Activated CD4-positive, CD25-positive, alpha-beta regulatory T cell treated with anti-CD3 and anti-CD28 coated beads, Interleukin-2, amount 50 U/mL, for 72 hours (primary cell): ENCODE data around the gene PTPN1.
"Not testable (repeated sequence)": the region's sequence is repeated elsewhere in the genome, so short reads cannot be mapped to it uniquely, and the experiment has no call there.

Source experiments
- DNase-seq: peaks from one replicate; pipeline ENCODE4 v3.0.0; 2021

Gene PTPN1

DNA sequence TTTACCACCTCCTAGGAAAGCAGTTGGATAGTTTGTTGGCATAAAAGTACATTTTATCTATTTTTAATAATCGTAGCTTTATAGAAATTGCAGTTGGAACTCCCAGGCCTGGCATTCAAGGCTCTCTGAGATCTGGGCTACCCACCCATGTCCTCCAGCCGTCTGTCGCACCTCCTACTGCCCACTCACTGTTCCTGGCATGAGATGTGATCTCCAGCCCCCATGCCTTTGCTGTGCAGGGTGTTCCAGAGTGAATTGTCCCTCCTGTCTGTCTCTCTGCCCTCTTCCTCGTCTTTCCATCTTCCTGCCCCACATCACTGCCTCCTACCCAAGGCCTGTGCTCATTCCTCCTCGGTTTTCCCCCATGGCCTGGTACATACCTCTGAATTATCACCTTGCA lies 50.7 kb downstream of the PTPN1 start:
- no peak for DNase-seq

DNA sequence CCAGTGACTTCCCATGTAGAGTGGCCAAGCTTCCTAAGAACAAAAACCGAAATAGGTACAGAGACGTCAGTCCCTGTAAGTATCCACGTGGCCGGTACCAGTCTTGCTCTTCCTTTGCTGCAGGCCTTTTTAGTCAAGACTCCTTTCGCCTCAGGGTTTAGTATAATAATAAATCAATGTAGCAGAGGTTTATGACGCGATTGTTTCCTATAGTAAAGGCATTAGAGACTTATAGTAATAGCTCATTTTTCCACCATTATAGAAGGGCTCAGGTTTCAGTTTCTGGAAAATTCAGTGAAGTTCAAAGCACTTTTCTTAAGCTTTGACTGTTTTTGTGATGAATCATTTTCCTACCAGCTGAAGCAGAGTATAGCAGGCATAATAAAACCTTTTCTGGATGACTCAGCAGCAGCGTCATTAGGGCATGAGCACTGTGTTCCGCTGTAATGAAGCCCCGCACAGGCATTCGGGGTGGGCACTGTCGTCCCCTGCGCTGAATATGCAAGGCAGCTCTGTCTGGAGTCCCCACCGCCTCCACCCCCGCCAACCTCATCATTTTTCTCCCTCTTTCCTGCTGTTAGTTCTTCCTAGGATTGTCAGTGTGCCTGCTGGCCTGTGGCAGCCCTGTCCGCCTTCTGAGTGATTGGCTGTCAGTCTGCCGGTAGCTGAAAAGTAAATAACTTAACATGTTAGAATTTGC lies 51.3 kb downstream of the PTPN1 start:
- peak; percentile 50 for DNase-seq

DNA sequence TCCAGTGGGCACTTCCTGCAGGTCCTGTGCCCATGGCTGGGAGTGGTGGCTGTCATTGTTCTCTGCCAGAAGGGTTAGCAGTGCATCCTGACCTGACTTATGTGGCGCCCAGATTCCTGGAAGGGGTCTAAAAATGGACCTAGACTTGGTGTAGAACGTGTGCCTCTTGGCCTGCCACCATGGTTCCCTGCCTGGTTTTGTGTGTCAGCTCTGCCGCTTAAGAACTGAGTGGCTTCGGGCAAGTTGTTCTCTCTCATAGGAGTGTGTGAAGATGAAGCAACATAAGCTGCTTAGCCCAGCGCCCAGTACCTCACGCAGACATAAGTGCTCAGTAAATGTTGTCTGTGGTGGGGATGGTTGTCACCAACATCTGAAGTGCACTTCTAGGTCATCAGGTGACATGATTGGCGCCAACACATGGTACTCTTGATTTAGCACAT lies 52.1 kb downstream of the PTPN1 start:
- no peak for DNase-seq

- no peak for DNase-seq
Observed at GRCh38 chr20:50563133-50563944, 53.2 kb downstream of the PTPN1 start.

- no peak for DNase-seq
Observed at GRCh38 chr20:50565383-50565782, 55.2 kb downstream of the PTPN1 start.

DNA sequence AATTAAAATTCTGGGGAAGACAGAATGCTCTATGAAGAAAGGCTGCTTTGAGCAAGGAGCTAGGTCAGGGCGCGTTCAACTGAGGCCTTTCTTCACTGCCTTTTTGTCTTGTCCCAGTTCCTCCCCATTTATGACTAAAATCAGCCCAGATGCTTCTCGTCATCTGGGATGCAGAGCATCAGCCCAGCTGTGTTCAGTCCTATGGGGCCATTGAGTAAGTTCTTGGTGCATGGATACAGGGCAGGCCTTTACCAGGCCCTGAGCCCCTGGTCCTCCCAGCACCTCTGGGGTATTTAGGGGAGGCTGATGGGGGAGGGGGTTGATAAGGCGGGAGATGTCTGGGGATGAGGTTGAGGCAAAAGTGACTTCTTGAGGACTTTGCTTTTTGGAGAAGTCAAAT lies 55.7 kb downstream of the PTPN1 start:
- DNase-seq = no peak

GRCh38 chr20:50567860-50568548 lies 57.8 kb downstream of the PTPN1 start:
- DNase-seq = no peak

- DNase-seq = no peak
Observed at GRCh38 chr20:50568549-50568942, 58.4 kb downstream of the PTPN1 start.

DNA sequence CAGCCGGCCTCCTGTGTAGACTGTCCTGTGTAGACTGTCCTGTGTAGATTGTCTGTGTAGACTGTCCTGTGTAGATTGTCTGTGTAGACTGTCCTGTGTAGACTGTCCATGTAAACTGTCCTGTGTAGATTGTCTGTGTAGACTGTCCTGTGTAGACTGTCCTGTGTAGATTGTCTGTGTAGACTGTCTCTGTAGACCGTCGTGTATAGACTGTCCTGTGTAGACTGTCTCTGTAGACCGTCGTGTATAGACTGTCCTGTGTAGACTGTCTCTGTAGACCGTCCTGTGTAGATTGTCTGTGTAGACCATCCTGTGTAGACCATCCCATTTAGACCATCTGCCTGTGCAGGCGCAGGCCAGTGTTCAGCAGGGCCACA lies 59.3 kb downstream of the PTPN1 start:
- not testable (repeated sequence) for DNase-seq

DNA sequence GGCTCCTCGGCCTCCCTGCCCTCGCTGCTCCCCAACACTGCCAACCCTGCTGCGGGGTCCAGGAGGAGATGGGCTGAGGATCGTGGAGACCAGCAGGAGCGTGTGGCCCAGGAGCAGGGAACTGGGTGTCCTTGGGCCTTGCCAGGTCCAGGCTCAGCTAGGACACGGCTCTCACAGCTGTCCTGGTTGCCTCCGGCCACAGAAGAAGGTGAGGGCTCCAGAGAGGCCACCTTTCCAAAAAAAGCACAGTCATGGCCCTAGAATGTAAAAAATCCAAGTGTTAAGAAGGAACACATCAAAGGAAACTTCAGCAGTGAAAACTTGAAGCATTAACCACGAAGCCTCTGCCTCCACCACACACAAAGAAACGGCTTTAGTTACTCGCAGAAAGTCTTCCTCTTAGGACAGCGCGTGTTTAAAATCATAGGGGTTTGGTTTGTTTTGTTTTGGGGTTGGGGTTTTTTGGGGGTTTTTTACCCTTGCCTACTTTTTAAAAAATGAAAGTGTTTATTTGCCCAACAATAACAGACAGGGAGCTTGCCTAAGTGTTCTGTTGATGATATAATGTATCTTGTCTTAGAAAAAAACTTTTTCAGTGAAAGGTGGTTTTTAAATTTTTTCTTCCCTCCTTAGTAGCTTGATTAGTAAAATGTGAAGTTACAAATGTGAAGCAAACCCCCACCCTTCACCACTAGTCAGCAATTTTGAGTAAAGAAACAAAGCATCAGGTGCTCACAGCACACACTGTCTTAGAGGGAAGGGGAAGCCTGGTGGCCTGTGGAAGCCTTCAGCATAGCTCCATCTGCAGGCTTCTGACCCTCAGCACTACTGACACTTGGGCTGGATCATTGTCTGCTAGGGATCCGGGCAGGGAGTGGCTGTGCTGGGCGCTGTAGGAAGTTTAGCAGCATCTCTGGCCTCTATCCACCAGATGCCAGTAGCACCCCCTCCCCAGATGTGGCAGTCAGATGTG lies 60.0 kb downstream of the PTPN1 start:
- DNase-seq = no peak

- no peak for DNase-seq
Observed at GRCh38 chr20:50571466-50571865, 61.3 kb downstream of the PTPN1 start.

GRCh38 chr20:50572938-50573777 lies 63.0 kb downstream of the PTPN1 start:
- peak; percentile 12 for DNase-seq

DNA sequence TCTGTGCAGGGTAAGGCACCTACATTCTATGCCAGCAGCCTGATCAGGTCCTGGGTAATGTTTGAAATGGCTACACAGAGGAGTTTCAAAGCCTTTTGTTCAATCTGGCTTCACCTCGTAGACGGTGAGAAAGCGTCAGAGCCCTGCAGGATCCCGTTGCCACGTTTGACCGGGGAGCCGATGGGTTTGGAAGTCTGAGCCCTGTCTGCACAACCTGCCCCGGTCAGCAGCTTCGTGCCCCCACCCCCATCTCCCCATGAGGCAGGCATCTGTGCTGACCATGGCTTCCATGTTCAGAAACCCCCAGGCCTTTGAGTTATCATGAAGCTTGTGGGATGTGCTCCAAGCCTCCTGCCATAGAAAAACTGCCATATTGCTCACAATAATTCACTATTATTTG lies 63.9 kb downstream of the PTPN1 start:
- peak; percentile 16 for DNase-seq

DNA sequence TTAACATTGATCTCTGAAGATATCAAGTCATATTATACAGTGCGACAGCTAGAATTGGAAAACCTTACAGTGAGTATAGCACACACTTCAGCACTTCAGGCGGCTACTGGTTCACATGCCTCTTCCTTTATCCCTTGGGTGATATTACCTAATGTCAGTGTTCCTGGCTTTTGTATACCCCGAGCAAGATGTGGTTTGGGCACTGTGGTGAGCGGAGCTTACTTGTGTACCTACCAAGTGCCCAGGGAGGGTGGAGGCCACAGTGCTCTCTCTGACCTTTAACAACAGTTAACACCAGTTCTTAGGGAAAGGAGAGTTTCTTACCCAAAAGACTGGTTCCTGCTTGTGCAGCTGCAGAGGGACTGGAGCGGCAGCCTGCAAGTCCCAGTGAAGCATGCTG lies 64.4 kb downstream of the PTPN1 start:
- DNase-seq = peak; percentile 17

GRCh38 chr20:50575865-50576720 lies 65.9 kb downstream of the PTPN1 start:
- peak; percentile 54 for DNase-seq

DNA sequence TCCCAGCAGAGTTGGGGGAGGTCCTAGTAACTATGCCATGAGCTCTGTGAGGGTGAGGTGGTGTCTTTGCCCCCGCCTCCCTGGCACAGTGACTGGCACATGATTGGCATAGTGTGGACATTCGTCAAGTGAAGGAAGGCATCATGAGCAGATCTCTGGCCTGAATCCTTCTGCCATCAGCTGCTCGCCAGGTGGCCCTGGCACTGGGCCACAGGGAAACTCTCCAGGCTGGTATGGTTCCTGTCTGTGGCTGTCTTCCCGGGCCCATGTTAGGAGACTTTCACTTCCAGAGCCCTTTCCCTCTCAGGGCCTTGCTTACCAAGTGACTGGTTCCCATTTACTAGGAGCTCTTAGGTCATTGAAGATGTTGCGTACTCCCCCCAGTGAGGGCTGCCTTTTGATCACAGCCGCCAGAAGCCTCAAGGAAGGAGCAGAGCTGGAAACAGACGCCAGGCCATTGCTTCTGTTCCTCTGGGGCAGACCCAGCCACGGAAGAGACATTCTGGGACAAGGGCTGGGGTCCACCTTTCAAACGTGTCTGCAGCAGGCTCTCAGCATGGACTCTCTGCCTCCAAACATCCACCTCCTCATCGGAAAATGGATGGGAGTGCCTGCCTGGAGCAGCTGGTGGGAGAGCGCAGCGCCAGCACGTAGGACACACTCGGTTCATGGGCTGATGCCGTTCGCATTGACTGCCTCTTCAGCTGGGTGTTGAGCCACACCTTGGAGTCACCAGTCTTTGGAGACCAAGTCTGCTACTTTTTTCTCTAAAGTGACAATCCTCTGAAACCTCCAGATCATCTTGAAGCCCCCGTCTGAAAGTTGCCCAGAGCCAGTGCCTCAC lies 67.2 kb downstream of the PTPN1 start:
- peak; percentile 21 for DNase-seq

GRCh38 chr20:50578061-50578777 lies 68.0 kb downstream of the PTPN1 start:
- DNase-seq = peak; percentile 14

DNA sequence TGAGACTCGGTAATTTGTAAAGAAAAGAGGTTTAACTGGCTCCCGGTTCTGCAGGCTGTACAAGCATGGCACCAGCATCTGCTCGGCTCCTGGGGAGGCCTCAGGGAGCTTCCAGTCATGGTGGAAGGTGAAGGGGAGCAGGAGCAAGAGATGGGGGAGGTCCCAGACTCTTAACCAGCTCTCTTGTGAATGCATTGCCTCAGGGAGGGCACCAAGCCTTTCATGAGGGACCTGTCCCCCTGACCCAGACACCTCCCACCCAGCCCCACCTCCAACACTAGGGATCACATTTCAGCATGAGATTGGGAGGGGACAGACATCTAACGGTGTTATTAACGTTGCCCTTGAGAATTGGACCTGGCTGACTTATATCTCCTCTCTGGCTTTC lies 68.6 kb downstream of the PTPN1 start:
- DNase-seq = peak; percentile 9

DNA sequence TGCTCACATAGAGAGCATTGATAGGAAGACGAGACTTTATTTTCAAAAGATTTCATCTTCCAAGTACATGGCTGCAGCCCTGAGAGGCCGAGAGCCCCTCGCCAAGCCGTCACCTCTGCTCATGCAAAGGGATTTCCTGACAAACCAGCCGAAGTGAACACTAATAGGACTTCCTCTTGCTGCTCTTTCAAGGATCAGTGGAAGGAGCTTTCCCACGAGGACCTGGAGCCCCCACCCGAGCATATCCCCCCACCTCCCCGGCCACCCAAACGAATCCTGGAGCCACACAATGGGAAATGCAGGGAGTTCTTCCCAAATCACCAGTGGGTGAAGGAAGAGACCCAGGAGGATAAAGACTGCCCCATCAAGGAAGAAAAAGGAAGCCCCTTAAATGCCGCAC lies 69.3 kb downstream of the PTPN1 start:
- no peak for DNase-seq
